ENCODE measurements around the gene SALL1.

The SALL1 gene

DNA sequence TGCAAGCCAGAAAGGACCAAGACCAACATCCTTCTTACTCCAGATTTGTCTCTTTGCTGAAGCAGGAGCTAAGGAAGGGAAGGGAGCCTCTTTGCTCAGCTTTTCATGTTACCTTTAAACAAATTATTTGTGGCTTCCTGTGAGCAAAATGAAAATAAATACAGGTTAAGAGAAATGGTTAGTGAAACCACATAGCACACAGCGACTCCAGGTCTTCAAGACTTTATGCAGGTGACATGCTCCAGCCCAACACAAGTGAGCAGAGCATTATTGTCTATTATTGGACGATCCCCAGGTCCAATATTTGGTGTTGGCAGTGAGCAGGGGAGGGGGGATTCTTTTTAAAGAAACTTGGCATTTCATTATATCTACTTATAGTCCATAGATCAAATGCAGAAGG, 53.3 kb downstream of the SALL1 start:
- Histone ChIP-seq H3K27me3 (no peaks in the 10 kb centered on the region), H3K27ac (no peak overlapping the region), H3K4me3 (no peak overlapping the region), H3K4me1 (no peaks in the 10 kb centered on the region), H3K36me3 (no peaks in the 10 kb centered on the region), H3K9me3 (no peaks in the 10 kb centered on the region)
- no peak for TF ChIP-seq CTCF (IDR thresholded peaks at IDR 0.05)
- no peak for DNase-seq
- intact Hi-C loops (cut with DNase I; ENCODE audit: low total_unique reads): no loop called here

- DNase-seq: no peak
- Histone ChIP-seq H3K4me3 (no peak overlapping the region), H3K27ac (no peak overlapping the region)
Observed at GRCh38 chr16:51095890-51096626, 55.0 kb downstream of the SALL1 start.

GRCh38 chr16:51095084-51095881, 55.8 kb downstream of the SALL1 start:
- Histone ChIP-seq H3K4me1 (no peaks in the 10 kb centered on the region), H3K36me3 (no peaks in the 10 kb centered on the region), H3K27ac (no peak overlapping the region), H3K27me3 (no peaks in the 10 kb centered on the region), H3K4me3 (no peak overlapping the region), H3K9me3 (no peaks in the 10 kb centered on the region)
- TF ChIP-seq CTCF (IDR thresholded peaks at IDR 0.05): no peak
- intact Hi-C loops (cut with DNase I; ENCODE audit: low total_unique reads): no loop called here
- no peak for DNase-seq

More at GRCh38 chr16:51095890-51096626, 55.0 kb downstream of the SALL1 start:
- Histone ChIP-seq H3K27me3 (no peaks in the 10 kb centered on the region), H3K4me1 (no peaks in the 10 kb centered on the region), H3K36me3 (no peaks in the 10 kb centered on the region), H3K9me3 (no peaks in the 10 kb centered on the region)
- intact Hi-C loops (cut with DNase I; ENCODE audit: low total_unique reads): no loop called here
- TF ChIP-seq CTCF (IDR thresholded peaks at IDR 0.05): no peak

DNA sequence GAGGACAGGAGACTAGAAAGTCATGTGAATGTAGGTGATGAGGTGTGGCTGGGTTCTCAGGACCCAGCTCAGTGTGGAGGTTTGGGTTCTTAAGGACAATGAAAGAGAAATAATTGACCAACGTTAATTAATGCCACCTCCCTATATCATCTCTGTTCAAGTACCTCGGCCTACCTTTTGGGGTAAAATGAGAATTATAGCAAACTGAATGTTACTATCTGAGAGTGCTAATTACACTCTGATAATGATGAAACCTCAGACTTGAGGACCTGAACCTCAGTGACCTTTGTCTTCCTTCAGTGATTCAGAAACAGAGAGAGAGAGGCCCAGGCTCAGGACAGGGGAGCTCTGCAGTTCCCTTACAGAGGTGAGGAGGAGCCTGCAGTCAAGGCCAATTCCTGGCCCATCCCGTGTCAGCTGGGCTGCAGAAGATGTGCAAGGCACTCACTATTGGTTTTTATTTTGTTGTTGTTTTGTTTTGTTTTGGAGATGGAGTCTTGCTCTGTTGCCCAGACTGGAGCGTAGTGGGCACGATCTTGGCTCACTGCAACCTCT, 57.3 kb downstream of the SALL1 start:
- no peaks in the 10 kb centered on the region for H3K36me3 ChIP-seq
- intact Hi-C loops (cut with DNase I; ENCODE audit: low total_unique reads): no loop called here
- H3K27ac ChIP-seq: no peak overlapping the region
- H3K9me3 ChIP-seq: no peaks in the 10 kb centered on the region
- no peak for DNase-seq
- H3K27me3 ChIP-seq: no peaks in the 10 kb centered on the region
- no peak for TF ChIP-seq CTCF (IDR thresholded peaks at IDR 0.05)
- H3K4me1 ChIP-seq: no peaks in the 10 kb centered on the region
- no peak overlapping the region for H3K4me3 ChIP-seq

All from tibial artery (tissue), 4 donors.